Liver (tissue), 3 donors: ENCODE measurements around the gene GJD3.

Experiments
- RAD21 ChIP-seq, 2 donors: IDR thresholded peaks; 2 replicates each; pipeline ENCODE4 v1.6.1; 2016; ENCODE audit warnings: antibody characterized with exemption in 2 of 2, mild to moderate bottlenecking in 2 of 2
- TF ChIP-seq, protein P1 (sequence below): IDR thresholded peaks from 2 replicates; pipeline ENCODE4 v1.6.1; 2016; ENCODE audit warnings: antibody characterized with exemption
- TF ChIP-seq, protein P2 (sequence below): fragments of 150-350 bp; IDR thresholded peaks from 2 replicates; pipeline ENCODE4 v1.5.1; 2017; ENCODE audit warnings: improper control_type of control experiment, low read depth, low read length; ENCODE audit not compliant: missing input control
- donor health status: healthy.
- donor health status: healthy.

DNA sequence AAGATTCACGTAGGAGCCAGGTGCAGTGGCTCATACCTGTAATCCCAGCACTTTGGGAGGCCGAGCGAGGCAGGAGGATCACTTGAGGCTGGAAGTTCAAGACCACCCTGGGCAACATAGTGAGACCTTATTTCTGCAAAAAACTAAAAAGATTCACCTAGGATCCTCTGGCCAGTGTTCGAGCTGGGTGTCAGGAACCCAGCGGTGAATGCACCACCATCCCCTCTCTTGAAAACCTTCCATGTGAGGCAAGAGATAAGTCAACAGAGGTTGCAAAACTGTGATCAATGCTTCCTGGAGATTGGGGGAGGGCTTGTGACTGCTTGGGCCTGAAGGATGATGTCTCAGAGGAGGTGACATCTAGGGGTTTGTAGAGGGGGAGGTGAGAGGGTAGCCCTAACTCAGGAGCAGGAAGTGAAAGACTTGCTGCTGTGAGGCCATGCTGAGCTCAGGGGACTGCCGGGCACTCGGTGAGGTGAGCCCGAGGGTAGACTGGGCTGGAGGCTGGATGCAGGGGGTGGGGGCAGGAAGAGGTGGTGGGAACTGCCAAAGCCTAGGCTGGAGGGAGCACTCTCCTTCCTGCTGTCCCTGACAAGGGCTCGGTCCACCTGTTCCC is 11.7 kb downstream of the GJD3 start:
- TF ChIP-seq, protein P1, sequence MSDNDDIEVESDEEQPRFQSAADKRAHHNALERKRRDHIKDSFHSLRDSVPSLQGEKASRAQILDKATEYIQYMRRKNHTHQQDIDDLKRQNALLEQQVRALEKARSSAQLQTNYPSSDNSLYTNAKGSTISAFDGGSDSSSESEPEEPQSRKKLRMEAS = peak; percentile 98
- TF ChIP-seq, protein P2, sequence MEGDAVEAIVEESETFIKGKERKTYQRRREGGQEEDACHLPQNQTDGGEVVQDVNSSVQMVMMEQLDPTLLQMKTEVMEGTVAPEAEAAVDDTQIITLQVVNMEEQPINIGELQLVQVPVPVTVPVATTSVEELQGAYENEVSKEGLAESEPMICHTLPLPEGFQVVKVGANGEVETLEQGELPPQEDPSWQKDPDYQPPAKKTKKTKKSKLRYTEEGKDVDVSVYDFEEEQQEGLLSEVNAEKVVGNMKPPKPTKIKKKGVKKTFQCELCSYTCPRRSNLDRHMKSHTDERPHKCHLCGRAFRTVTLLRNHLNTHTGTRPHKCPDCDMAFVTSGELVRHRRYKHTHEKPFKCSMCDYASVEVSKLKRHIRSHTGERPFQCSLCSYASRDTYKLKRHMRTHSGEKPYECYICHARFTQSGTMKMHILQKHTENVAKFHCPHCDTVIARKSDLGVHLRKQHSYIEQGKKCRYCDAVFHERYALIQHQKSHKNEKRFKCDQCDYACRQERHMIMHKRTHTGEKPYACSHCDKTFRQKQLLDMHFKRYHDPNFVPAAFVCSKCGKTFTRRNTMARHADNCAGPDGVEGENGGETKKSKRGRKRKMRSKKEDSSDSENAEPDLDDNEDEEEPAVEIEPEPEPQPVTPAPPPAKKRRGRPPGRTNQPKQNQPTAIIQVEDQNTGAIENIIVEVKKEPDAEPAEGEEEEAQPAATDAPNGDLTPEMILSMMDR = no peak
- TF ChIP-seq RAD21 (IDR thresholded peaks at IDR 0.05) = peak in 1 of 2 donors; percentile 50
